GM12878 (cell line): ENCODE results near the gene KCND2. TPM values are rescaled to one million over a fixed set of nuclear protein-coding genes. Genes with fewer than 3 reads are reported as not detected.

ENCODE experiments used
- ATAC-seq: fragments of 200-7000 bp; cut with Tn5 transposase; 3 replicates; pipeline ENCODE4 v1.9.1; 2020; ENCODE audit warnings: mild to moderate bottlenecking, moderate library complexity
- BruUV-seq: library from RNA; stranded (reverse); fragments of 400-500 nt; replicated peaks from 2 replicates; lab custom pipeline; 2021; lab: Mats Ljungman, UMichigan
- CTCF ChIA-PET: fragments of 300-600 bp; sonication (Branson Sonifier 250); formaldehyde crosslinking; extraction: SDS; loops from one replicate; lab custom pipeline; 2021; ENCODE audit warnings: inconsistent platforms; lab: Yijun Ruan, JAX
- POLR2A ChIA-PET: fragments of 350-600 bp; formaldehyde crosslinking; extraction: SDS; loops from one replicate; lab custom pipeline; 2021; ENCODE audit warnings: inconsistent platforms; lab: Charles Lee
- RAD21 ChIA-PET: fragments of 300-600 bp; sonication (Branson Sonifier 250); formaldehyde crosslinking; loops from one replicate; lab custom pipeline; 2023; ENCODE audit warnings: antibody characterized with exemption; ENCODE audit not compliant: unreplicated experiment; lab: Charles Lee
- SMC1A ChIA-PET: fragments of 300-600 bp; sonication (Branson Sonifier 250); formaldehyde crosslinking; loops from one replicate; lab custom pipeline; 2023; ENCODE audit not compliant: unreplicated experiment, uncharacterized antibody; lab: Charles Lee
- DNase-seq: peaks from one replicate; pipeline ENCODE4 v3.0.0-alpha.2; 2011; ENCODE audit warnings: low read depth, low spot score
- FAIRE-seq: peaks from 3 replicates; lab custom pipeline; 2011; peaks lifted over from hg19 to GRCh38; lab: Jason Lieb, UNC
- H2AFZ ChIP-seq: 2 replicates; pipeline ENCODE4 v1.6.0; 2011; ENCODE audit warnings: low read depth, low read length, control low read depth; ENCODE audit not compliant: control insufficient read depth
- H3K27ac ChIP-seq: 2 replicates; pipeline ENCODE4 v1.5.1; 2011; ENCODE audit warnings: control low read depth; ENCODE audit not compliant: control insufficient read depth, insufficient read depth
- H3K27me3 ChIP-seq, 2 experiments: replicated peaks in 1 of 2; 2 replicates each; pipeline versions ENCODE4 v1.6.0 to v1.6.1; 2011; ENCODE audit warnings: low read length in 1 of 2; ENCODE audit not compliant: control insufficient read depth in 2 of 2, insufficient read depth in 2 of 2
- H3K36me3 ChIP-seq, 2 experiments: 2 replicates each; pipeline ENCODE4 v1.5.1; 2011; ENCODE audit warnings: low read length in 1 of 2; ENCODE audit not compliant: control insufficient read depth in 2 of 2, insufficient read depth in 2 of 2
- H3K4me1 ChIP-seq: 2 replicates; pipeline ENCODE4 v1.6.1; 2011; ENCODE audit warnings: mild to moderate bottlenecking, low read length, moderate library complexity, mixed read lengths; ENCODE audit not compliant: control insufficient read depth, insufficient read depth
- H3K4me2 ChIP-seq: 2 replicates; pipeline ENCODE4 v1.6.0; 2011; ENCODE audit warnings: control low read depth; ENCODE audit not compliant: control insufficient read depth, insufficient read depth
- H3K4me3 ChIP-seq: fragments of 200-600 bp; sonication (generic); 2 replicates; pipeline ENCODE4 v1.5.1; 2016
- H3K79me2 ChIP-seq: 2 replicates; pipeline ENCODE4 v1.6.0; 2011; ENCODE audit warnings: low read length; ENCODE audit not compliant: control insufficient read depth, insufficient read depth
- H3K9ac ChIP-seq: 2 replicates; pipeline ENCODE4 v1.8.0; 2011; ENCODE audit warnings: low read length, control low read depth, mixed read lengths; ENCODE audit not compliant: control insufficient read depth, insufficient read depth
- H3K9me3 ChIP-seq: replicated peaks from 3 replicates; pipeline ENCODE4 v1.5.1; 2011; ENCODE audit warnings: mild to moderate bottlenecking, low read length; ENCODE audit not compliant: control insufficient read depth, insufficient read depth
- H4K20me1 ChIP-seq: 2 replicates; pipeline ENCODE4 v1.6.0; 2011; ENCODE audit not compliant: control insufficient read depth, insufficient read depth
- CBX5 ChIP-seq: sonication (generic); IDR thresholded peaks from 2 replicates; pipeline ENCODE4 v1.6.1; 2016; ENCODE audit warnings: low read depth, moderate library complexity, mild to moderate bottlenecking, inconsistent platforms
- CHD2 ChIP-seq: IDR thresholded peaks from 2 replicates; pipeline ENCODE4 v1.6.1; 2011; ENCODE audit warnings: low read depth, low read length, improper control_type of control experiment, borderline replicate concordance
- JUND ChIP-seq: IDR thresholded peaks from 2 replicates; pipeline ENCODE4 v1.6.1; 2012; ENCODE audit warnings: low read depth, mild to moderate bottlenecking, low read length, improper control_type of control experiment, moderate library complexity
- LARP7 ChIP-seq: fragments of 450-650 bp; IDR thresholded peaks from 2 replicates; pipeline ENCODE4 v1.6.1; 2017; ENCODE audit warnings: mild to moderate bottlenecking
- NBN ChIP-seq: fragments of 450-650 bp; IDR thresholded peaks from 2 replicates; pipeline ENCODE4 v1.6.1; 2016
- SIX5 ChIP-seq: IDR thresholded peaks from 2 replicates; pipeline ENCODE4 v1.6.1; 2011; ENCODE audit warnings: mild to moderate bottlenecking, low read depth, low read length, moderate library complexity; ENCODE audit not compliant: severe bottlenecking
- SMC3 ChIP-seq: IDR thresholded peaks from 2 replicates; pipeline ENCODE4 v1.6.1; 2011; ENCODE audit warnings: low read length, improper control_type of control experiment, borderline replicate concordance
- TCF12 ChIP-seq: IDR thresholded peaks from 2 replicates; pipeline ENCODE4 v1.6.1; 2011; ENCODE audit warnings: low read depth, mild to moderate bottlenecking, low read length
- TCF3 ChIP-seq: IDR thresholded peaks from 2 replicates; pipeline ENCODE4 v1.6.1; 2012; ENCODE audit warnings: low read depth, mild to moderate bottlenecking, low read length, borderline replicate concordance; ENCODE audit not compliant: insufficient read depth
- in situ Hi-C: fragments of 300-500 bp; cut with MboI; formaldehyde crosslinking; loops from 9 replicates; pipeline ENCODE4 v1.14.3; 2018; ENCODE audit warnings: mixed read lengths
- intact Hi-C: fragments of 100-400 bp; cut with micrococcal nuclease; formaldehyde crosslinking; loops from one replicate; pipeline ENCODE4 v1.14.2; 2022; ENCODE audit not compliant: unreplicated experiment
- polyA plus RNA-seq, 11 experiments: library from polyadenylated mRNA; depleted of rRNA in 4 of 11; unstranded in 6 of 11; stranded (reverse) in 5 of 11; fragments of >200 nt; fragmentation: Nextera tagmentation in 4 of 11; fragmentation: Illumina TruSeq in 1 of 11; extraction: Ambion mirVana in 4 of 11; extraction: Trizol in 1 of 11; gene quantifications; 1 replicate in 1 of 11; 2 replicates in 10 of 11; pipeline versions ENCODE4 v1.2.1 to v1.2.3, GENCODE V29; 2011 to 2016; ENCODE audit warnings: inconsistent platforms in 2 of 11, missing spikeins in 2 of 11, low read depth in 1 of 11
- total RNA-seq, 4 experiments: library from RNA; depleted of rRNA in 3 of 4; stranded (reverse); fragments of >200 nt in 3 of 4; fragmentation: Illumina TruSeq in 1 of 4; extraction: Trizol in 1 of 4; gene quantifications; 2 replicates each; pipeline versions ENCODE4 v1.2.1 to v1.2.3, GENCODE V29; 2013 to 2021
- TF ChIP-seq, protein P1 (sequence below): fragments of 450-650 bp; IDR thresholded peaks from 2 replicates; pipeline ENCODE4 v1.6.1; 2017; ENCODE audit warnings: mild to moderate bottlenecking
- TF ChIP-seq, protein P2 (sequence below): fragments of 450-650 bp; IDR thresholded peaks from 2 replicates; pipeline ENCODE4 v1.6.1; 2017; ENCODE audit warnings: mild to moderate bottlenecking, low read depth, inconsistent platforms; ENCODE audit not compliant: poor library complexity, severe bottlenecking

The KCND2 gene
- total and polyA plus RNA-seq, 10 of the 15 experiments (the other 5 are each of a cell fraction or from before 2014, with no cell fraction given) = 3.6 to 22.3 (median 6.3) TPM

DNA sequence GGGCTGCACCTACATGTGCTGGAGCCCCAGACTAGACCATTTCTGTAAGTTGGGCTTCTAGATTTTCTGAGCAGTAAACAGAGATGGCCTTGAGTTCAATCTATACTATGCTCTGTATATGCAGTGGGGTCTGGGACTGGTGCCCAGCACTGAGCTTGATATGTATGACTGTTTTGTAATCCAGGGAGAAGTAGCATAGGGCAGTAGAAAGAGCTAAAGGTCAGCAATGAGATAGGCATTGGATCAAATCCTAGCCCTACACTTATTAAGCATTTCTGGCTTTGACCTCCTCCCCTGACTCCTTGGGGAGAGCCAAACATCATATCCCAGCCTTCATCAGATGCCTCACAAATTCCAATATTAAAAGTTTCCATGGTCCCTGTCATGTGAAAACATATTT lies 330.4 kb downstream of the KCND2 start:
- ATAC-seq = no peak
- intact Hi-C loops (no loop called here), in situ Hi-C loops (no loop called here)
- no peak overlapping the region for H3K4me2 ChIP-seq
- TF ChIP-seq SIX5 = no peak
- no peak for TF ChIP-seq TCF12
- TF ChIP-seq JUND = no peak
- TF ChIP-seq CBX5 = no peak
- TF ChIP-seq, protein P1, sequence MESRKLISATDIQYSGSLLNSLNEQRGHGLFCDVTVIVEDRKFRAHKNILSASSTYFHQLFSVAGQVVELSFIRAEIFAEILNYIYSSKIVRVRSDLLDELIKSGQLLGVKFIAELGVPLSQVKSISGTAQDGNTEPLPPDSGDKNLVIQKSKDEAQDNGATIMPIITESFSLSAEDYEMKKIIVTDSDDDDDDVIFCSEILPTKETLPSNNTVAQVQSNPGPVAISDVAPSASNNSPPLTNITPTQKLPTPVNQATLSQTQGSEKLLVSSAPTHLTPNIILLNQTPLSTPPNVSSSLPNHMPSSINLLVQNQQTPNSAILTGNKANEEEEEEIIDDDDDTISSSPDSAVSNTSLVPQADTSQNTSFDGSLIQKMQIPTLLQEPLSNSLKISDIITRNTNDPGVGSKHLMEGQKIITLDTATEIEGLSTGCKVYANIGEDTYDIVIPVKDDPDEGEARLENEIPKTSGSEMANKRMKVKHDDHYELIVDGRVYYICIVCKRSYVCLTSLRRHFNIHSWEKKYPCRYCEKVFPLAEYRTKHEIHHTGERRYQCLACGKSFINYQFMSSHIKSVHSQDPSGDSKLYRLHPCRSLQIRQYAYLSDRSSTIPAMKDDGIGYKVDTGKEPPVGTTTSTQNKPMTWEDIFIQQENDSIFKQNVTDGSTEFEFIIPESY = no peak
- TF ChIP-seq, protein P2, sequence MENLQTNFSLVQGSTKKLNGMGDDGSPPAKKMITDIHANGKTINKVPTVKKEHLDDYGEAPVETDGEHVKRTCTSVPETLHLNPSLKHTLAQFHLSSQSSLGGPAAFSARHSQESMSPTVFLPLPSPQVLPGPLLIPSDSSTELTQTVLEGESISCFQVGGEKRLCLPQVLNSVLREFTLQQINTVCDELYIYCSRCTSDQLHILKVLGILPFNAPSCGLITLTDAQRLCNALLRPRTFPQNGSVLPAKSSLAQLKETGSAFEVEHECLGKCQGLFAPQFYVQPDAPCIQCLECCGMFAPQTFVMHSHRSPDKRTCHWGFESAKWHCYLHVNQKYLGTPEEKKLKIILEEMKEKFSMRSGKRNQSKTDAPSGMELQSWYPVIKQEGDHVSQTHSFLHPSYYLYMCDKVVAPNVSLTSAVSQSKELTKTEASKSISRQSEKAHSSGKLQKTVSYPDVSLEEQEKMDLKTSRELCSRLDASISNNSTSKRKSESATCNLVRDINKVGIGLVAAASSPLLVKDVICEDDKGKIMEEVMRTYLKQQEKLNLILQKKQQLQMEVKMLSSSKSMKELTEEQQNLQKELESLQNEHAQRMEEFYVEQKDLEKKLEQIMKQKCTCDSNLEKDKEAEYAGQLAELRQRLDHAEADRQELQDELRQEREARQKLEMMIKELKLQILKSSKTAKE = no peak
- TF ChIP-seq CHD2 = no peak
- TF ChIP-seq SMC3 = no peak
- no peak for TF ChIP-seq NBN
- TF ChIP-seq TCF3 = no peak
- no peak for TF ChIP-seq LARP7
- BruUV-seq = no TSS peak
- H3K27ac ChIP-seq = no peak overlapping the region
- ChIA-PET SMC1A (interaction anchor here (0.7 kb wide), 1 partner anchor 45 kb away, joined by 3 read pairs; no protein-coding TSS in a partner anchor), CTCF (interaction anchor here (0.8 kb wide), 1 partner anchor 49 kb away, joined by 3 read pairs; no protein-coding TSS in a partner anchor), POLR2A (no interaction called here), RAD21 (no interaction called here)
- no peak overlapping the region for H3K9ac ChIP-seq
- H3K9me3 ChIP-seq = no peaks in the 10 kb centered on the region
- no peaks in the 10 kb centered on the region for H3K4me1 ChIP-seq
- DNase-seq = no peak
- H2AFZ ChIP-seq = no peak overlapping the region
- no peaks in the 10 kb centered on the region for H3K27me3 ChIP-seq
- no peaks in the 10 kb centered on the region for H4K20me1 ChIP-seq
- no peaks in the 10 kb centered on the region for H3K79me2 ChIP-seq
- H3K4me3 ChIP-seq = no peak overlapping the region
- FAIRE-seq = no peak
- no peaks in the 10 kb centered on the region for H3K36me3 ChIP-seq
